COLO668 (cell line): ENCODE measurements around the gene PSME2.

Experiments
- DNase-seq: peaks from one replicate; lab custom pipeline; 2025; ENCODE audit not compliant: unreplicated experiment; lab: John Stamatoyannopoulos, UW

The PSME2 gene

DNA sequence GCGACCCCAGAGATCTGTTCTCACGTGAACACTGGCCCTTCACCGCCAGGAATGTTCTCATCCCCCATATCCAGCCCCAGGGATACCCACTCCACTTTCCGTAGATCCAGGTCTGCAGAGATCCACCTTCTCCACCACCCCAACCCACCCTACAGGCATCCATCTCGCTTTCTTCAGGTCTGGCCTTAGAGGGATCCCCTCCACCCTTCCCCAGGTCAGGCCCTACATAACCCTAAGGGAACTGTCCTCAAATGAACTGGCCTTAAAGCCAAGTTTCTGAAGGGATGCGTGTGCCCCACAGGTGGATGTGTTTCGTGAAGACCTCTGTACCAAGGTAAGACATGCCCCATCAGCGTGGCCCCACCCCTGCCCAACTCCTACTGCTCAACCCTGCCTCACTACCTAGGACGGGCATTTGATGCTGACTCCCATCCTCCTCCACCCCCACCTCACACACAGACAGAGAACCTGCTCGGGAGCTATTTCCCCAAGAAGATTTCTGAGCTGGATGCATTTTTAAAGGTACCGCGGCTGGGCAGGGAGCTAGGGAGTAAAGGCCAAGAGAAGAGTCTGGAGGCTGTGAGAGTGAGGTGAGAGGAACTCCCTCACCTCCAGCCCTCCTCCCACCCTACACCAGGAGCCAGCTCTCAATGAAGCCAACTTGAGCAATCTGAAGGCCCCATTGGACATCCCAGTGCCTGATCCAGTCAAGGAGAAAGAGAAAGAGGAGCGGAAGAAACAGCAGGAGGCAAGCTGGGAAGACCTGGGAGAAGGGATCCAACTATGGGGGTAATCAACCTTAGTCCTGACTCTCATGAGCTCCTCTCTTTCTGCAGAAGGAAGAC is 9.5 kb downstream of the PSME2 start:
- peak; percentile 25 for DNase-seq

DNA sequence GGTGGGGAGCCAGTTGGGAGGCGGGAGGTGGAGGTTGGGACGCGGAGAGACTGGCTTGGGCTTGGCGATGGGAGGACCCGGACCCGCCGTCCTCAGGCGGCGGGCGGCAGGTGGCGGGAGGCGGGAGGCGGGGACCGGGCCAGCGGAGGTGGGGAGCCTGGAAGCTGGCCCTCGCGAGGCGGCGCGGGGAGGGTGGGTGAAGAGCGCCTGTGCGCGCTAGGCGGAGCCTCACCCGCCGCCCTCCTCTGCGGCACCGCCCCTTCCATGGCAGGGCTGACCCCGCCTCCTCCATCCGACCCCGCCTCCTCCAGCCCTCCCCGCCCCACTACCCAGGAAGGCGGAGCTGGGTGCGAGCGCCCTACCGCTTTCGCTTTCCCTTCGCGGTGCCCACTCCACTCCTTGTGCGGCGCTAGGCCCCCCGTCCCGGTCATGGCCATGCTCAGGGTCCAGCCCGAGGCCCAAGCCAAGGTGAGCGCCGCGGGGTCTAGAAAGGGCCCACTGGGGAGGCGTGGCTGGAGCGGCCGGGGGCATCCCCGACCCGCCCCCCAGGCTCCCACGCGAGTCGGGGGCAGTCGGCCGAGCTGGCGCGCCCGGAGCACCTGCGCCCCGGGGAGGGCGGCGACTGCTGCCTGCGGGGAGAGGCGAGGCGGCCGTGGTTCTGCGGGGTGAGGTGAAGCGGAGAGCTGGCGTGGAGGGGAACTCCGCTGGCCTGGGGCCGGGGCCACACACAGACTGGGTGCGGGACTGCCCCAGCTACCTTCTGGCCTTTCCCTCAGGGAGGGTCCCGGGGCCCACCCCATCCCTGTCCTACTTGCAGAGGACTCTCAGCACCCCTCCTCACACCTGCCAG is 10.4 kb downstream of the PSME2 start, which contains the start of gene PSME1:
TSS of gene PSME1 (plus strand) at position 361 of the 850 bp plus-strand sequence. CDS start at position 430, 69 bp downstream.
- DNase-seq = peak; percentile 99

DNA sequence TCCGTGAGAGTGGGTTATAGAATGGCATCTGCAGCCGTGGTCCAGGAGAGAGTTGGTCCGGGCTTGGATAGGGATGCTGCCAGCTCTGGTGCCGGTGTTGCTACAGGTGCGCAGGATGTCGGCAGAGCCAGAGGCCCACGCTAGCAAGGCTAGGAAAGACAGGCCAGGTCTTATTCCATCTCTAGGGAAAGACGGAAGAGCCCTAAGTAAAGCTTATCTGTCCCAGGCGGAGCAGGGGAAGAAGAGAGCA is 10.9 kb downstream of the PSME2 start:
- no peak for DNase-seq

DNA sequence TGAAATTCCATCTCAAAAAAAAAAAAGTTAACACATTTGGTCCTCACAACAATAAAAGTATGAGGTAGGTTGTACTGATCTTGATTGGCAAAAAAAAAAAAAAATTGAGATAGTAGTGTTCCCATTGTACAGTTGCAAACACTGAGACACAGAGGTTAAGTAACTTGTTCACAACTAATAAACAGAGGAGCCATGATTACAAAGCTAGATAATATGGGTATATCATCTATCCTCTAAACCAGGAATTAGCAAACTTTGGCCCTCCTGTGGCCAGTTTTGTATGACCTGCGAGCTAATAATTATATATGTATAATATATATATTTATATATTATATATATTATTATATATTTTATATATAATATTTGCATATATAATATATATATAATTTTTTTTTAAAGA is 12.7 kb downstream of the PSME2 start:
- no peak for DNase-seq

DNA sequence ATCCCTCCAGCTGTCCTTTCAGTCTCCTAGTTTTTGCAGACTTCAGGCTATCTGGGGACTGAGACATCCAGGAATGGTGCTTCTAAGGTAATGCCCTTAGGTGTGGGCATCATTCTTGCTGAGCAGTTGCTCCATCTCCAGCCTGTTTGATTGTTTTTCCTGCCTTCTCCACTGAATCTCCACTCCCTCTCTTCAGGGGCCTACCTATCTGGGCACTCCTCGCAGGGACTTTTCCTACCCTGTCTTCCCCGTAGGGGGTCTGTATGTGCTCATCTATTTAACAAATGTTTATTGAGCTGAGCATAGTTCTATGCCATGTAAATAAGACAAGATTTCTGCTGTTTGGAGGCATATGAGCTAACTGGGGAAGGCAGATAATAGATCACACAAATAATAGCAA is 13.4 kb downstream of the PSME2 start:
- no peak for DNase-seq

DNA sequence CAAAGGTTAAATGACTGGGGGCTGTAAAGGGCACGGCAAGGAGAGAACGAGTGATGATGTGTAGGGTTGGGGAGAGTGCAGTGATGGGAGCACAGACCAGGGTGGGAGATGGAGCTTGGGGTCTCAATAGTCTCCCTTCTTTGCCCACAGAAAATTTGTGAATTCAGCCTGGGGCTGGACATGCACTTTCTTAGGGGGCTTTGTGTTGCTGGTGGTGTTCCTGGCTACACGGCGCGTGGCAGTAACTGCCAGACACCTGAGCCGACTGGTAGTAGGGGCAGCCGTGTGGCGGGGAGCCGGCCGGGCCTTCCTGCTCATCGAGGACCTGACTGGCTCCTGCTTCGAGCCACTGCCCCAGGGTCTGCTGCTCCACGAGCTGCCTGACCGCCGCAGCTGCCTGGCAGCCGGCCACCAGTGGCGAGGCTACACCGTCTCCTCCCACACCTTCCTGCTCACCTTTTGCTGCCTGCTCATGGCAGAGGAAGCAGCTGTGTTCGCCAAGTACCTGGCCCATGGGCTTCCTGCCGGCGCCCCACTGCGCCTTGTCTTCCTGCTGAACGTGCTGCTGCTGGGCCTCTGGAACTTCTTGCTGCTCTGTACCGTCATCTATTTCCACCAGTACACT is 14.2 kb downstream of the PSME2 start:
- peak; percentile 77 for DNase-seq

DNA sequence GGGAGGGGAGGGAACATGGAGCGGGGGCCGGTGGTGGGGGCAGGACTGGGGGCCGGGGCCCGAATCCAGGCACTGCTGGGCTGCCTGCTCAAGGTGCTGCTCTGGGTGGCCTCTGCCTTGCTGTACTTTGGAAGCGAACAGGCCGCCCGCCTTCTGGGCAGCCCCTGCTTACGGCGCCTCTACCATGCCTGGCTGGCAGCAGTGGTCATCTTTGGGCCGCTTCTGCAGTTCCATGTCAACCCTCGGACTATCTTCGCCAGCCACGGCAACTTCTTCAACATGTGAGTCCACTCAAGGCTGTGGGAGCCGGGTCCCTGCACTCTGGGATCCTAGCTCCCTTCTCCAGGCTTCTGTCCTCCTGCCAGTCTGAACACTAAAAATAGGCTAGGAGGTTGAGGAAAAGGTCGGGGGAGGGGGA is 14.9 kb downstream of the PSME2 start:
- DNase-seq = no peak

DNA sequence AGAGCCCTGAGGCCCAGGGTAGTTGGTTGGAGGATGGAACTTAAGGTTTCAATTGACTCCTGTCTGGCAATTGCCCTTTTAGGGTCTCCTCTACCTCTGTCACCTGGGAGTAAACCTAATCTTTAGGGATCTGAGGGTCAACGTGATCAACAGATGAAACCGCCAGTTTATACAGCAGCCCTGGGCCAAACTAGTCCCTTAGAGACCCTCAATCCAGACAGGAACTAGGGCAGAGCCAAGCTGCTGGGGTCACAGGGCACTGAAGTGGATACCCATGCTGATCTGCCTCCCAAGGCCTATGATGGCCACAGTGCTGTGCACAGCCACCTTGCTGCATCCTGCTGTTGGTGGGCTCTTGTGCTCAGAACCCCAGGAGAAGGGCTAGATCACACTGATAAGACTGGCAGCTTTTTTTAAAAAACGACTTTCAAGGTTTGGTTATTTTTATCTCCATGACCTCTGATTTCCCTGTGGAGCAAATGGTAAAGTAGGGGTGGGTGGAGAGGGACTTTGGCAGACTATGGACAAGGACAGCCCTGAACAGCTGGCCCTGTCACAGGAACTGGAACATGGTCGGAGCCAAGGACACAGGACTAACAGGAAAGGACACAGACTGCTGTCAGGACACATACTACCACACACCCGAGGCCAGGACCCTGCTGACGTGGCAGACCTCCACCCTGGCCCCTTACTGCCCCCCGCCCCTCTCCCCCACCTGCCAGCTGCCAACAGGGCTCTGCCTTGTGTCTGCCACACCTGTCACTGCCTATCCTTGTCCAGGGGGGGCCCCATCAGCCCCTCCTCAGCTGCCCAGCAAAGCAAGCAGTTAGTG is 15.5 kb downstream of the PSME2 start:
- DNase-seq = no peak

DNA sequence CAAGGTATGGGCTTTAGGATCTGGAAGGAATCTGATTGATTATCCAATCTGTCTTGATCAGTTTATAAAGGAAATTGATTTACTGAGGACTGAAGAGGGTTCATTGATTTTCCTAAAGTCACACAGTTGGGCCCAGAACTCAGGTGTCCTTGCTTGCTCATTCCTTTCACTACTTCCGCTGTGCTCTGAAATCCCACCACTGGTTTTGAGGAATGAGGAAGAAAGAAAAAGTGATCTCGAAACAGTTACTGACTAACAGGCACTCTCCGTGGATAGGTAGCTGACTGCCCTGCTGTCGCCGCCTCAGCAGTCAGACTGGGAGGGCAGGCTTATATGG is 16.1 kb downstream of the PSME2 start, which contains the start of gene FITM1:
TSS of gene FITM1 (plus strand) at position 280 of the 337 bp plus-strand sequence. CDS start 905 bp downstream, outside the sequence.
- DNase-seq = no peak

DNA sequence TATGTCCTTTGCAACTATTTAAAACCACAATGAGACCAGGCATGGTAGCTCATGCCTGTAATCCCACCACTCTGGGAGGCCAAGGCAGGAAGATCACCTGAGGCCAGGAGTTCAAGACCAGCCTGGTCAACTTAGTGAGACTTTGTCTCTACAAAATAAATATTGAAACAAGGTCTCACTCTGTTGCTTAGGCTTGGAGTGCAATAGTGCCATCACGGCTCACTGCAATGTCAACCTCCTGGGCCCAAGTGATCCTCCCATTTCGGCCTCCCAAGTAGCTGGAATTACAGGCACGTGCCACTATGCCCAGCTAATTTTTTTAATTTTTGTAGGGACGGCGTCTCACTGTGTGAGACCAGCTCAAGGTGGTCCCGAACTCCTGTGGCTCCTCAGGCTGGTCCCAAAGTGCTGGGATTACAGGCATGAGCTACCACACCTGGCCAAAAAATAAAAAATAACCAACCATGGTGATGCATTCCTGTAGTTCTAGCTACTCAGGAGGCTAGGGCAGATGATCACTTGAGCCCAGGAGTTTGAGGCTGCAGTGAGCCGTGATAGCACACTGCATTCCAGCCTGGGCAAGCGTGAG is 16.9 kb downstream of the PSME2 start:
- DNase-seq = no peak

DNA sequence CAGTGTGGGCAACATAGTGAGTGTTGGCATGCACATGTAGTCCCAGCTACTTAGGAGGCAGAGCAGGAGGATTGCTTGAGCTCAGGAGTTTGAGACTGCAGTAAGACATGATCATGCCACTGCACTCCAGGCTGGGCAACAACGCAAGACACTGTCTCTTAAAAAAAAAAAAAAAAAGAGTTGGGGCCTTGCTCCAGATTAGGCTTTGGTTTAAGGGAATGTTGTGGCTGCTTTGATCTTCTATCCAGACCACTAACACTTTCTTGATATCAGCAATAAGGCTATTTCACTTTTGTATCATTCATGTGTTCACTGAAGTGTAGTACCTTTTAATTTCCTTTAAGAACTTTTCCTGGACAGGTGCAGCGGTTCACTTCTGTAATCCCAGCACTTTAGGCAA is 18.7 kb downstream of the PSME2 start:
- DNase-seq = no peak

DNA sequence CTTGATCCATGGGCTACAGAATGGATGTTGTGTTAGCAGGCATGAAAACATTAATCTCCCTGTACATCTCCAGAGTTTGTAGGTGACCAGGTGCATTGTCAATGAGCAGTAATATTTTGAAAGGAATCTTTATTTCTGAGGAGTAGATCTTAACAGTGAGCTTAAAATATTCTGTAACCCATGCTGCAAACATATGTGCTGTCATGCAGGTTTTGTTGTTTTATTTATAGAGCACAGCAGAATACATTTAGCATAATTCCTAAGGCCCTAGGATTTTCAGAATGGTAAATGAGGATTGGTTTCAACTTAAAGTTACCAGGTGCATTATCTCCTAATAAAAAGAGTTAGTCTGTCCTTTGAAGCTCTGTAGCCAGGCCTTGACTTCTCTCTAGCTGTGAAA is 19.5 kb downstream of the PSME2 start:
- DNase-seq = no peak

DNA sequence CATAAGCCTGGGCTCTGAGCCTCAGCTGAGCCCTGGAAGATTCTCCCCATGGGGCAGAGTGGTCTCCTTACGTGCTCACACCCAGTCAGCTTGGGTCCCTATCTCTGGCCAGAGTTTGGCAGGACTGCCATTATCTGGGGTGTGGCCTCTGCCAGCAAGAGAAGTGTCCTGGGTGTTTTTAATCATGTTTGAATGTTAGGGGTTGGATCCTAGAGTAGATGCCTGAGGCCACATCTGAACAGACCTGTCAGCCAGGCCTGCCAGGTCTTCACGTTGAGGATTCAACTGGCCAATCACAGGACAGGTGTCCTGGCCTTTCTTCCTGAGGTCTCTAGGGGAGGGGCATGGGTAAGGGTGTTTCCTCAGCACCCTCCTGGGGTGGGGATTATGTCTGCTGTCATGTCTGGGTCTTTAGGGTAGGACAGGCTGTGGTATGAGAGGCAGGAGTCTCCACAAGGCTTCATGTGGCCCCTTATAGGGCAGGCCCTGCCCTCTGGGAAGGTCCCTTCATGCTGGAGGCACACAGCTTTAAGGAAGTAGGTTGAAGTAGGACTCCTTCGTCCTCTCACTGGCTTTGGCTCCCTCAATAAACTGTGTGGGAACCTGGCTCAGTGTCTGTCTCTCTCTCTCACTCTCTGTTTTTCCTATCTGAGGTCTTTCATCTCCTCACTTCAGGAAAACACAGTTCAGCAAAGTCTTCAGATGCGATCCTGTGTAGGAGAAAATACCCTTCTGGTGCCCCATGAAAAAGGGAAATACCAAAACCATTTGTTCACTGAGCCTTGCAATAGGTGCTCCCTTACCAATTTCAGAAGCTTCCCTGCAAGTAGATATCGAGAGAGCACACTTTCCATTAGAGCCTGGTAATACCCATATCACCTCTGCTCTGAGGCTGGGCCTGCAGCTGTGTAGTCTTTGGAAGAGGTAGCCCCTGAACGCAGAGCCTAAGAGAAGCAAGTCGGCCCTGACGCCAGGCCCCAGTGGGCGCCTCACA is 22.7 kb downstream of the PSME2 start:
- no peak for DNase-seq

DNA sequence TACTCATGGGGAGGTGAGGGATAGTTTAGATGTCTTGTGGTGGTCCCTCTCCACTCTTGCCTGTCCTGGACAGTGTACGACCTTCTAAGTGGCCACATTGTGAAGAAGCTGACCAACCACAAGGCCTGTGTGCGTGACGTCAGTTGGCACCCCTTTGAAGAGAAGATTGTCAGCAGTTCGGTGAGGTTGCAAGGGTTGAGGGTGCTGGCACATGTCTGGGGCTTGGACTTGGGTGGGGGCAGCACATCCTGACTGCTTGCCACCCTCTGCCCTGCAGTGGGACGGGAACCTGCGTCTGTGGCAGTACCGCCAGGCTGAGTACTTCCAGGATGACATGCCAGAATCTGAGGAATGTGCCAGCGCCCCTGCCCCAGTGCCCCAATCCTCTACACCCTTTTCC is 23.5 kb downstream of the PSME2 start:
- DNase-seq = no peak

DNA sequence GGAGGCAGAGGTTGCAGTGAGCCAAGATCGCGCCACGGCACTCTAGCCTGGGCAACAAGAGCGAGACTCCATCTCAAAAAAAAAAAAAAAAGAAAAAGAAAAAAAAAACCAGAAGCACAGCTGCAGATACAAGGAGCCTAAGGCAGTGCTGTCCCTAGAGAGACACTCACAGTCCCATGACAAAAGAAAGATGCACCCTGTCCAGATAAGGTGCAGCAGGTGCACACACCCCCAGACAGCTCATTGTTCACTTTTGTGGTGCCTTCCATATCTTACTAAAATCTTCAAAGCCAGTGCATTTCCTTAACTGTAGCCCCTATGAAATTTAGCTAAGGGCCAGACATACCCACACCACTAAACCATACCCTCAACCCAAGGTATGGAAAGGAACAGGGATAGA is 24.0 kb downstream of the PSME2 start:
- no peak for DNase-seq

DNA sequence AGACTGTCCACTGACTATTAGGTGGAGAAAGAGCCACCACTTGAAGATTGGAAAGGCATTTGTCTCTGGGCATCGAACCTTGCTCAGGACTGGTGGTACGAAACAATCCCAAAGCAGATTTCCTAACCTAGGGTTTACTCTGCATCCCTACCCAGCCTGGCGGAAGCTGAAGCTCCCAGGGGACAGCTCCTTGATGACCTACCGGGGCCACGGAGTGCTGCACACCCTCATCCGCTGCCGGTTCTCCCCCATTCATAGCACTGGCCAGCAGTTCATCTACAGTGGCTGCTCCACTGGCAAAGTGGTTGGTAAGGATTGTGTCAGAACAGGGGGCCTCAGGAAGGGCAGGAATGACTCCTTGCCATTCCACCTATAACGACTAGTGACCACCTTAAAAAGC is 25.2 kb downstream of the PSME2 start:
- DNase-seq = no peak

DNA sequence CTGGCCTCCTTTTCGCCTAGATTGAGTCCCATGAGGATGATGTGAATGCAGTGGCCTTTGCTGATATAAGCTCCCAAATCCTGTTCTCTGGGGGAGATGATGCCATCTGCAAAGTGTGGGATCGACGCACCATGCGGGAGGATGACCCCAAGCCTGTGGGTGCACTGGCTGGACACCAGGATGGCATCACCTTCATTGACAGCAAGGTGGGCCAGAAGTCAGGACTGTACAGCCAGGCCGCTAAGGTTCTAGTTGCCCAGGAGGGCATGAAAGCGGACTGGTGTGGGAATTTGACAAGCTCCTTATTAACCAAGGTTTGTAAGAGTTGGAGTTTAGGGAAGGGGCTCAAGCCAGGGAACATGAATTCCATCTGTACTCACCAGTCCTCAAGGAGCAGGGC is 26.7 kb downstream of the PSME2 start:
- DNase-seq = no peak

DNA sequence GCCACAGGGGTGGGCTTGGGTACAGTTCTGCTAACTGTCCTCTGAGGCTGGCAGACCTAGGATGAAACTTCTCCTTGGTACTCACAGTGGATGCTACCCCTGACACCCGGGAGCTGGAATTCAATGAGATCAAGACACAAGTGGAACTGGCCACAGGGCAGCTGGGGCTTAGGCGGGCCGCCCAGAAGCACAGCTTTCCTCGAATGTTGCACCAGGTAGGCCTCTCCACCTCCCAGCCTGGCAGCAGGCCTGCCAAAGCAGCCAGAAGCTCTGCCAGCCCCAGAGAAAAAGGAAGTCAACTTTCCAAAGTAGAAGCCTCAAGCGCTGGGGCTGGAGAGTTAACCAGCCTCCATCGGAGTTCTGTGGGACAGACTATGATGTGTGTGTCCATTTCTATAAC is 29.2 kb downstream of the PSME2 start:
- no peak for DNase-seq

DNA sequence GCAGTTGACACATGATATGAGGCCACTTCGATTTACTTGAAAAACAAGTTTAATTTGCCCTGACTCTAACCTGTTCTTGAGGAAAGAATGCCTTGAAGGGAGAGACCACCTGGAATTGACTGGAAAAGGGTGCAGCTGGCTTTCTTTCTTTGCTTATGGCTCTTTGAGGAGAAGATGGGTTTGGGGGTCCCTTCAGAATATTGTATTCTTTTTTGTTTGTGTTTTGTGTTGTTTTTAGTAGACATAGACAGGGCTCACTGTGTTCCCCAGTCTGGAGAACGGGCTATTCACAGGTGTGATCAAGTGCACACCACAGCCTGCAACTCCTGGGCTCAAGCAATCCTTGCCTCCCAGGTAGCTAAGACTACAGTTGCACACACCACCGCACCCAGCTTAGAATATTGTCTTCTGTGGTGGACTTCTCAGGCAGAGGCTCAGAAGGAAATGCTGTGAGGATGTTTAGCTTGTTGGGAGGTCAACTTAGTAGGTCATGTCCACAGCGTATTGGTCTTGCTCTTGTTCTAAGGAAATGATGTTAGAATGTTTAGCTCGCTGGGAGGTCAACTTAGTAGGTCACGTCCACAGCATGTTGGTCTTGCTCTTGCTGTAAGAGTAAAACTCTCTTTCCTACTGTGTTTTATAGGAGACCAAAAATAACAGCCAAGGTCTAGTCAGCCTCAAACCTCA is 30.1 kb downstream of the PSME2 start:
- DNase-seq = no peak
